T1000 (cell line): Measurements from ENCODE around the gene SOX5.
"Not testable (repeated sequence)": the region's sequence is repeated elsewhere in the genome, so short reads cannot be mapped to it uniquely, and the experiment has no call there.

Experiments used
- DNase-seq: peaks from one replicate; lab custom pipeline; 2025; ENCODE audit warnings: mixed read lengths; lab: John Stamatoyannopoulos, UW

Gene SOX5

GRCh38 chr12:23834076-23834475 is 115.4 kb downstream of the SOX5 start:
- no peak for DNase-seq

- no peak for DNase-seq
These were observed 117.7 kb downstream of the SOX5 start for GRCh38 chr12:23831739-23832138.

- no peak for DNase-seq
These were observed 119.3 kb downstream of the SOX5 start for GRCh38 chr12:23830210-23830609.

GRCh38 chr12:23827353-23827752 is 122.1 kb downstream of the SOX5 start:
- no peak for DNase-seq

GRCh38 chr12:23825124-23825523 is 124.3 kb downstream of the SOX5 start:
- not testable (repeated sequence) for DNase-seq

GRCh38 chr12:23824358-23824757 is 125.1 kb downstream of the SOX5 start:
- DNase-seq: no peak

- not testable (repeated sequence) for DNase-seq
These were observed 126.6 kb downstream of the SOX5 start for GRCh38 chr12:23822883-23823282.

- DNase-seq: no peak
These were observed 132.1 kb downstream of the SOX5 start for GRCh38 chr12:23817345-23817744.

- DNase-seq: no peak
These were observed 133.0 kb downstream of the SOX5 start for GRCh38 chr12:23816394-23816851.

GRCh38 chr12:23815810-23816209 is 133.7 kb downstream of the SOX5 start:
- DNase-seq: no peak

GRCh38 chr12:23813206-23813605 is 136.3 kb downstream of the SOX5 start:
- no peak for DNase-seq

GRCh38 chr12:23810329-23810902 is 139.1 kb downstream of the SOX5 start:
- DNase-seq: no peak

GRCh38 chr12:23803540-23803939 is 145.9 kb downstream of the SOX5 start:
- no peak for DNase-seq

GRCh38 chr12:23795494-23795893 is 154.0 kb downstream of the SOX5 start:
- no peak for DNase-seq

- DNase-seq: no peak
These were observed 168.4 kb downstream of the SOX5 start for GRCh38 chr12:23781118-23781517.

GRCh38 chr12:23775208-23775607 is 174.3 kb downstream of the SOX5 start:
- no peak for DNase-seq

- DNase-seq: no peak
These were observed 178.1 kb downstream of the SOX5 start for GRCh38 chr12:23771240-23771949.

- DNase-seq: no peak
These were observed 179.1 kb downstream of the SOX5 start for GRCh38 chr12:23770202-23770938.

- DNase-seq: no peak
These were observed 181.6 kb downstream of the SOX5 start for GRCh38 chr12:23767834-23768233.

- no peak for DNase-seq
These were observed 185.7 kb downstream of the SOX5 start for GRCh38 chr12:23763724-23764123.

GRCh38 chr12:23760495-23760894 is 189.0 kb downstream of the SOX5 start:
- DNase-seq: no peak

GRCh38 chr12:23758608-23759007 is 190.9 kb downstream of the SOX5 start:
- DNase-seq: no peak

GRCh38 chr12:23757541-23757962 is 191.9 kb downstream of the SOX5 start:
- no peak for DNase-seq
